Stimulated activated CD8-positive, alpha-beta memory T cell treated with anti-CD3 and anti-CD28 coated beads, Interleukin-7, amount 100 ng/mL, for 48 hours (primary cell): ENCODE measurements around the gene ZNF181.

Experiments used
- DNase-seq, 2 donors: peaks; one replicate each; pipeline ENCODE4 v3.0.0-alpha.2; 2020; ENCODE audit warnings: low read depth in 1 of 2; ENCODE audit errors: extremely low read depth in 1 of 2

The ZNF181 gene

DNA sequence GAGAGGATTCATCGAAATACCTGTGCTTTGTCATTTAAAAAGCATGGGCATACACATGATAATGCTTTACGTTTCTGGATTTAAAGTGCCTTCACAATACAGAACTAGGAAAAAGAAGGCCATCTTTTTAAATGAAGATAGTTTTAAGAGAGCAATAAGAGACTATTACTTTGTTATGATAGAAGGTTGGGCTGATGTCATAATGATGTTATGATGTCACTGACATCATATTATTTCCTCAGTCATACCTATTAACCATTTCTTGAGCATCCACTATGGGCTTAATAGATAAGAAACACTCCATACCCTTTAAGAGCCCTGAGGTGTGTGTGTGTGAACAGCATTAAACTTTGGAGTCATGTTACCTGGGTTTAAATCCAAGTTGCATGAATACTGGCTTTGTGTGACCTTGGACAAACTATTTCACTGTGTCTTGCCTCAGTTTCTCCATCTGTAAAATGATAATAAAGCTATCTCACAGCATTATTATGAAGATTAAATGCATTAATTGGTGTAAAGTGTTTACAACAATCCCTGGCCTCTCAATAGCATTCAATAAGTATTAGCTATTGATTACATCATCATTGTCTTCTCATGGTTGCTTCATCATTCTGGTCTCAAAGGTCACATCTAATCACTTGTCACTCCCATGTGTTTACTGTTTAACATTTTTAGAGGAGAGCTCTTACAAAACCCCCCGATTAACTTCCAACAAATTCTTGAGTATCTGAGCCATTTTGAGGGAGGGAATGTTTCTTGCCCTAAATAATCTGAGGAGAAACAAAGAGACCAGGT is 11.1 kb downstream of the ZNF181 start:
- DNase-seq: no peak

DNA sequence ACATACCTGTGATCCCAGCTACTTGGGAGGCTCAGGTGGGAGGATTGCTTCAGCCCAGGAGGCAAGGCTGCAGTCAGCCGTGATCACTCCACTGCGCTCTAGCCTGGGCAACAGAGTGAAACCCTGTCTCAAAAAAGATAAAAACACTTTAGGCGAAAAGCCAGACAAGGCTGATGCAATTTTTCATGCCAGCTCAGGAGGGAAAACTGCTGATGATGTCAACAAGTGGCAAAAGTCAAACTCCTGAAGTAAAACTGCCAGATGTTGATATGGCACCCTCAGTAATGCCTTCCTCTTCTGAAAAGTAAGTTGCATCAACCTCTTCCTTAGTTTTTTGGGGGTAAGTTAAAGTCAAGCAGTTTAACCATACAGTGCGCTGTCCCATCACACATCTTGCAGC is 23.4 kb downstream of the ZNF181 start:
- DNase-seq: no peak

DNA sequence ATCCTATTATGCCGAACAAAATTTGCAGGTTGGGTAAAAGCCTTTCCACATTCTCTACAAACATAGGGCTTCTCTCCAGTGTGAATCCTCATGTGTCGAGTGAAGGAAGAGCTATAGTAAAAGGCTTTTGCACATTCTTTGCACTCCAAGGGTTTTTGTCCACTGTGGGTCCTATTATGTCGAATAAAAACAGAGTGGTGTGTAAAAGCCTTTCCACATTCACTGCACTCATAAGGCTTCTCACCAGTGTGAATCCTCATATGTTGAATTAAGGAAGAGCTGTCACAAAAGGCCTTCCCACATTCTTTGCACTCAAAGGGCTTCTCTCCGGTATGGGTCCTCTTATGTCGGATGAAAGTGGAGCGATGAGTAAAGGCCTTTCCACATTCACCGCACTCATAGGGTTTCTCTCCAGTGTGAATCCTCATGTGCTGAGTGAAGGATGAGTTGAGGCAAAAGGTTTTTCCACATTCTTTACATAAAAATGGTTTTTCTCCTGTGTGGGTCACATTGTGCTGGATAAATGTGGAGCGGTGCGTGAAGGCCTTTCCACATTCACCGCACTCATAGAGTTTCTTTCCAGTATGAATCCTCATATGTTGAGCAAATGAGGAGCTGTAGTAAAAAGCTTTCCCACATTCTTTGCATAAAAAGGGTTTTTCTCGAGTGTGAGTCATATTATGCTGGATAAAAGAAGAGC is 25.3 kb downstream of the ZNF181 start:
- no peak for DNase-seq

DNA sequence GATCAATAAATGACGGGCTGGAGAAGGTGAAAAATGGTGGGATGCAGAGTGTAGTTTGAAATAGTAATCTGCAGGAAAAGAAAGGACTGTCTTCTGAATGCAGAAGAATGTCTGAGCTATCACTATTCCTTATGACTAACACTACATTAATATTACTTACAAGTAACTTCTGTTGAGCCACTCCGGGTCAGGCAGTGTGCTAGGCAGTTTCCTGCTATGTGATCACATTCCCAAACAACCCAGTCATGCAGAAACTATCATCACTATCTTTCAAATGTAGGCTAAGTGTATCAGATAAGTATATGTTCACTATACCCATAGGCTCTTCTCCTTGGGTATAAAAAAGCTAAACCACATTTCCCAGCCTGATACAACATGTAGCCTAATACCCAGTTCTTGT is 32.3 kb downstream of the ZNF181 start:
- DNase-seq: no peak

DNA sequence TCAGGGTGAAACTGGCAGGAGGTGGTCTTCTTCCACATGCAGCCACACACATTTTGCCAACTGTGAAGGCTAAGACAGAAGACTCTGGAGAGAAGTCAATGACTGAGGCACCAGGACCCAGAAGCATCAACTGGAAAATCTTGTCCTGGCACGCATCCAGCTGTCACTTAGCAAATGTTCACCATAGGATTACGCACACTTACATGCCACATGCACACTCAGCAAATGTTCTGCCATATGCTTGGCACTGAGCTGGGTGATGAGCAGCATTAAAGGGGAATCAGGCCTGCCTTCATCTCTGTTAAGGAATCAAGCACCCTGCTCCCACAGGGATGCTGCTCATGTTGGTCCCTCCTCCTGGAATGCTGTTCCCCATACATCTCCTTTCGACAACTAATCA is 33.9 kb downstream of the ZNF181 start:
- DNase-seq: no peak

DNA sequence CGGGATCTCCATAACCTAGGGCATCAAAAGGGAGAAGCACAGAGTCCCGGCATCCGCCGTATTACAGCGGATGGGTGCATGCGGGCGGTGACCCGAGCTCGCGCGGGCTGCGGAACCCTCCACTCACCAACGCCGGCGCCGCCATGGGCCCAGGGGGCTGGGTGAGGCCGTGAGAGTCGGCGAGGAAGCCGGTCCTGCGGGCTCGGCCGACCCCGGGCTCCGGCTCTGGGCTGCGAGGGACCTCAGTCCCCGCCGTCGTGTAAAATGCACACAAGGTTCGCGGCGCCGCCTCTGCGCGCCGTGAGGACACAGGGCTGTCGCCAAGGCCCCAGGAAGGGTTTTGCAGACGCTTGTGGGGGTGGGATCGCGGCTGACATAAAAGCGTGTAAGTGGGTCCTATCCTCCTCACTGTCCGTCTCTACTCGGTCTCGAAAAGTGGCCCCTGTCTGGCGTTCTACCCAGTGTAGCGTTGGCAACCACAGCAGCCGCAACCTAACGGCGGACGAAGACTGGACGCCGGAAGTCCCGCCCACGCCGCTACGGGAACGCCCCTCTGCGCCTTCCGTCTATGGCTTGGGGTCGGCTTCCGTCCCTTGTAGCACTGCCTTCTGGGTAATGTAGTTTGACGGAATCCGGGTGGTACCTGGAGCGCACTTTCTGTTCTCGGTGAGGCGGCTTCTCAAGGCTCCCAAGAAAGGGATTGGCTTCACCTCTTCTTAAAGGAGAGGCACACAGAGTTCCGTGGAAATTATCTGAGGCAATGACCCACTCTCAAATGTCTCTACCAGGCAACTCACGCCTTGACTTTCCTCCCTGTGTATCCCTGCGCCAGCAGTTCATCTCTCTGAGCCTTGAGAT is 38.9 kb downstream of the ZNF181 start, which contains the start of gene ZNF599:
ZNF599 (minus strand) TSS at position 519 of the 858 bp plus-strand sequence; CDS start at position 145, 374 bp downstream.
- peak; percentile 78 to 82 for DNase-seq

DNA sequence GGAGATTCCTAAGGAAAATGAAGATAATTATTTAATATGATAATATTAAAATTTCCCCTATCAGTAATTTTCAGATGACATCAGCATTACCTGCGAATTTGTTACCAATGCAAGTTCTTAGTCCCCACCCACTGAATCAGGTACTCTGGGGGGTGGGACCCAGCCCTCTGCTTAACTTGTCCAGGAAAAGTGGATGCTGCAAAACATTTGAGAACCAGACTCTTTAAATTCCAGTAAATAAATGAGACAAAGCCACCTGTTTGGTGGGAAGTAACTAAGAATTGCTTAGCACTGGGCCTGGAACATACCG is 39.5 kb downstream of the ZNF181 start:
- no peak for DNase-seq

DNA sequence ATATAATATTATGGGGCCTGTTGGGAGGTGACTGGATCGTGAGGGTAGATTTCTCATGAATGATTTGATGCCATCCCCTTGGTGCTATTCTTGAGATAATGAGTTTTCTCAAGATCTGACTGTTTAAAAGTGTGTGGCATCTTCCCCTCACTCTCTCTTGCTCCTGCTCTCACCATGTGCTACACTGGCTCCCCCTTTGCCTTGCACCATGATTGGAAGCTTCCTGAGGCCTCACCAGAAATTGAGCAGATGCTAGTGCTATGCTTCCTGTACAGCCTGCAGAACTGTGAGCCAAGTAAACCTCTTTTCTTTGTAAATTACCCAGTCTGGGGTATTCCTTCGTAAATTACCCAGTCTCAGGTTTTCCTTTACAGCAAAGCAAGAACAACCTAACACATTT is 40.8 kb downstream of the ZNF181 start:
- no peak for DNase-seq

DNA sequence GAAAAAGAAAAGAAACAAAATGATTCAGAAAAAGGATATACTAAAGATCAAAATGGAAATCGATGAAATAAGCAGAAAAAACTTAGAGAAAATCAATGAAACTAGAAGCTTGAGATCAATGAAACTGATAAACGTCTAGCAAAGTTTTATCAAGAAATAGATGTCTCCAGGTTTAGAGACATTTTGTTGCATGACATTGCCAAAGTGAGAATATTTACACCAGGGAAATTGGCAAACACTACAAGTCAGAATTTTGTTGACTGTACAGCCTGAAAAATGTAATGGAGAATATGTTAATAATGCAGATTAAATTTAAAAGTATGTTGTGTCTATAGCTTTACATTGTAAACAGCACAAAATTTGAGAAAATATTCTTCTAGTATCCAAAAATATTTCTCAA is 44.3 kb downstream of the ZNF181 start:
- DNase-seq: no peak

DNA sequence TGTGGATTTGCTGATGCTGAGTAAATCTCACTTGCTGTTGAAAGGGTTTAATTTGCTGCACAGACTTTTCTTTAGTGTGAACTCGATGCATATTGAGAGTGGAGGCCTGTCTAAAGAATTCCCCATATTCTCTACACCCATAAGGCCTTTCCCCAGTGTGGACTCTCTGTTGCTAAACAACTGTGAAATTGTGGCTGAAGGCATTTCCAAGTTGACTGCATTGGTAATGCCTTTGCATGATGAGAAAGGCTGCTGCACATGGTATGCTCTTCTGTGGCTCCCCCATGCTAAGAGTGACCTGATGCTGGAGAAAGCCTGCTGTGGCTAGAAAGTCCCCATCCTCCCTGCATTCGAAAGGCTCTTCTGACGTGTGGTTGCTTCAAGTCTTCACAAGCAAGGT is 45.6 kb downstream of the ZNF181 start:
- no peak for DNase-seq

DNA sequence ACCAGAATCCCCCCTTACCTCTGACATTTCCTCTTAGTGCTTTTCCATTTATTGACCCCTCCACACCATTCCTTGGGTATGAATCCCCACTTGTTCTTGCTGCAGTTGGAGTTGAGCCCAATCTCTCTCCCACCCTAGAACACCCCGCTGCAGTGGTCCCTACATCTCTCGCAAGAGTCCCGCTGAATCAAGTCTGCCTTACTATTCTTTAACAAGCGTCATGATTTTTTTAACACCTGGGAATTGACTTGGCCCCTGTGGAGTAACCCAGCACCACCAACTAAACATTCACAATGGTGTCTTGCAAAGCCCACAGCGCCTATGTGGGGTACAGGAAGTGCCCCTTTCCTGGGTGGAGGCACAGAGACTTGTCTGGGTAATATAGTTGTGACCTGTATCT is 52.2 kb downstream of the ZNF181 start:
- no peak for DNase-seq

DNA sequence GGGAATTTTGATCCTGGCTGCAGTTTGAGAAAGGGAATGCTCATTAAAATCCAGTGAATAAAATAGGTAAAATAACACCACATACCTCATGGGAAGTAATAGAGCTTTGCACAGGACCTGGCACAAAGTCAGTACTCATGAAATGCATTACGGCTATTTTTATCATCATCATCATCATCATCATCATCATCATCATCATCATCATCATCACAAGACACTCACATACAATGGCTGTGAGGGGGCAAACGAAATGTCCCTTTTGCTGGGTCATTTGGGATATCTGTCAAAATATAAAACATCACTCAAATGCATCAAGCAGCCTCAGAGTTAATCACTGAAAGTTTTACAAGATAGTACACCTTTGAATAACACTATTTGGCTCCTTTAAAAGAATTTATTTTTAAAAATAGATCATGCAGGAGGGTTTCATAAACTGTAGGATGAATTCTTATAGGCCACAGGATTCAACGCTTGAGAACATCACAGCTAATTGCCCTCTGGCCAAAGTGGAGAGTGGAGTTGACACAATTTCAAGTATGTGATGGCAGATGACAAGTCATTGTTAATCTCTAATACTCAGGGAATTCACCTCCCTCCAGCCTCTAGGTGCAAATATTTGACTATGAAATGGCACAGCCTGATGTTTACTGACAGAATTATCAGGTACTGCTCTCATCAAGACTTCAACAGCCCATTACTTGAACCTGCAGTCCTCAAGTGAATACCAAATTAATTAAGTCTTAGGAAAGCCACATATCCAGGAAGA is 53.2 kb downstream of the ZNF181 start:
- no peak for DNase-seq

DNA sequence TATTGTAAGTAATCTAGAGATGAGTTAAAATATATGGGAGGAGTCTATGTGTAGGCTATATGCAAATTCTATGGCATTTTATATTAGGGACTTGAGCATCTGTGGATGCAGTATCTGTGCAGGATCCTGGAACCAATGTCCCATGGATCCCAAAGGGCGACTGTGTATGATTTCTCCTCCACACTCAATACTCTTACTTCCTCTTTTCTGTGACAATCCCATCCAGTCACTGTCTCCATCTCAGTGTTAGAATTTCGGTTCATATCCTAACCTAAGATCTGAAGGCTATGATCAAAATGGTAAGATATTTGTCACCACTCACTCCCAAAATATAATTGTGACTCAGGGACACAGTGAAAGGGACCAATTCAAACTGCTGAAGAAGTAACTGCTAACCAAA is 54.0 kb downstream of the ZNF181 start:
- DNase-seq: no peak

DNA sequence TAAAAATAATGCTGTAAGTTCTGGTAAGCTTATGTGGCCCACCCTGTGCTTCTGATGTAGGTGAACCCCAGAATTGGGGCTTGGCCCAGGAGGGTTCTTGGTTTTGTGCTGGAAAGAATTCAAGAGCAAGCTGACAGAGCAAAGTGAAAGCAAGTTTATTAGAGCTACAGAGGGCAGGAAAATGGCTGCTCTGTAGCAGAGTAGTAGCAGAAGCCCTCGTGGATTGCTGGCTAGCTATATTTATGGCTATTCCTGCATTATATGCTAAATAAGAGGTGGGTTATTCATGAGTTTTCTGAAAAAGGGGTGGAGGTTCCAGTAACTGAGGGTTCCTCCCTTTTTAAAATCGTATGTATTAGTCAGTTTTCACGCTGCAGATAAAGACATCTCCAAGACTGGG is 59.5 kb downstream of the ZNF181 start:
- no peak for DNase-seq

DNA sequence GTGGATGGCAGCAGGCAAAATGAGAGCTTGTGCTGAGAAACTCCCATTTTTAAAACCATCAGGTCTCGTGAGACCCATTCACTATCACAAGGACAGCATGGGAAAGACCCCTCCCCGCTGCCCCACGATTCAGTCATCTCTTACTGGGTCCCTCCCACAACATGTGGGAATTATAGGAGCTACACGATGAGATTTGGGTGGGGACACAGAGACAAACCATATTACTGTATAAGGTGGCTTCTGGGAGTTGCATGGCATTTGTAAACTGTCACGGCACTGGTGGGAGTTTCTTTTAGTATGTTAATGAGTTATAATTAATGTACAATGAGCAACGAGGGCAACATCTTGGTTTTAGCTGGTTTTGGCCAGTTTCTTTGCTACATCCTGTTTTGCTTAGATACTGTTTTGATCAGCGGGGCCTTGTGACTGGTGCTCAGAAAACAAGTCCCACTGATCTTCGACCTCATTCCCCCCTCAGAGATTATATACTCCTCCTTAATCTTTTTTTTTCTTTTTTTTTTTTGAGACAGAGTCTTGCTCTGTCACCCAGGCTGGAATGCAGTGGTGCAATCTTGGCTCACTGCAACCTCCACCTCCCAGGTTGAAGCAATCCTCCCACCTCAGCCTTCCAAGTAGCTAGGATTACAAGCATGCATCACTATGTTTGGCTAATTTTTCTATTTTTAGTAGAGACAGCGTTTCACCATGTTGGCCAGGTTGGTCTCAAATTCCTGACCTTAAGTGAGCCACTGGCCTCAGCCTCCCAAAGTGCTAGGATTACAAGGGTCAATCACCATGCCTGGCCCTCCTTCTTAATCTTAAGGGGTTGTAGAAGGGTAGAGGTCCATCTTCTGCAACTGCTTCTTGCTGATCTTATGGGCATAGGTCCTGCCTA is 60.3 kb downstream of the ZNF181 start:
- DNase-seq: no peak
